A549 (cell line): ENCODE results near the gene ZNF680. TPM values are rescaled to one million over a fixed set of nuclear protein-coding genes. Genes with fewer than 3 reads are reported as not detected.

Experiments
- ATAC-seq, 2 experiments: fragments of 200-7000 bp in 1 of 2; fragments of >200 bp in 1 of 2; cut with Nextera tagmentation in 1 of 2; cut with Tn5 transposase in 1 of 2; 3 replicates each; pipeline versions ENCODE4 v1.8.0 to v1.9.1; 2018 to 2020; ENCODE audit warnings: mild to moderate bottlenecking in 1 of 2, moderate library complexity in 1 of 2
- CTCF ChIA-PET: fragments of 300-600 bp; sonication (Branson Sonifier 250); formaldehyde crosslinking; extraction: SDS; loops from one replicate; lab custom pipeline; 2021; ENCODE audit warnings: antibody characterized with exemption, inconsistent platforms; lab: Yijun Ruan, JAX
- POLR2A ChIA-PET: fragments of 350-600 bp; formaldehyde crosslinking; extraction: SDS; loops from one replicate; lab custom pipeline; 2021; ENCODE audit warnings: antibody characterized with exemption, inconsistent platforms; lab: Yijun Ruan, JAX
- DNase-seq, 2 experiments: peaks; one replicate each; pipeline versions ENCODE4 v3.0.0 to v3.0.0-alpha.2; 2011 to 2016; ENCODE audit warnings: low read depth in 1 of 2, low spot score in 1 of 2
- FAIRE-seq: peaks from 2 replicates; lab custom pipeline; 2011; peaks lifted over from hg19 to GRCh38; lab: Jason Lieb, UNC
- H3K27ac ChIP-seq, 2 experiments: fragments of >200 bp; sonication (Bioruptor Twin); formaldehyde crosslinking; 3 replicates each; pipeline ENCODE4 v1.5.1; 2016 to 2017
- H3K4me1 ChIP-seq: fragments of >200 bp; sonication (Bioruptor Twin); formaldehyde crosslinking; 3 replicates; pipeline ENCODE4 v1.6.1; 2016
- H3K4me2 ChIP-seq: fragments of >200 bp; sonication (Bioruptor Twin); formaldehyde crosslinking; 3 replicates; pipeline ENCODE4 v1.6.1; 2016
- H3K4me3 ChIP-seq: fragments of >200 bp; sonication (Bioruptor Twin); formaldehyde crosslinking; 3 replicates; pipeline ENCODE4 v1.5.1; 2016
- H3K9me3 ChIP-seq: fragments of >200 bp; sonication (Bioruptor Twin); formaldehyde crosslinking; 3 replicates; pipeline ENCODE4 v1.6.1; 2016
- BHLHE40 ChIP-seq: IDR thresholded peaks from 2 replicates; pipeline ENCODE4 v1.6.1; 2012; ENCODE audit warnings: low read depth, low read length, inconsistent platforms
- CBX8 ChIP-seq: fragments of 200-600 bp; sonication (generic); IDR thresholded peaks from 2 replicates; pipeline ENCODE4 v1.6.1; 2016
- CHD4 ChIP-seq: fragments of 200-600 bp; sonication (generic); IDR thresholded peaks from 2 replicates; pipeline ENCODE4 v1.6.1; 2016; ENCODE audit warnings: antibody characterized with exemption, mild to moderate bottlenecking, borderline replicate concordance
- EP300 ChIP-seq, 2 experiments: fragments of >200 bp; sonication (Bioruptor Twin); formaldehyde crosslinking; IDR thresholded peaks; 2 replicates in 1 of 2; 3 replicates in 1 of 2; pipeline ENCODE4 v1.6.1; 2016 to 2017
- ESRRA ChIP-seq: fragments of 150-350 bp; IDR thresholded peaks from 2 replicates; pipeline ENCODE4 v1.6.1; 2014; ENCODE audit warnings: mild to moderate bottlenecking, low read length, borderline replicate concordance
- FOSB ChIP-seq: fragments of 250-450 bp; sonication (Bioruptor Pico); IDR thresholded peaks from 2 replicates; pipeline ENCODE4 v1.5.0; 2020; ENCODE audit warnings: mild to moderate bottlenecking, moderate library complexity
- GATA3 ChIP-seq: IDR thresholded peaks from 2 replicates; pipeline ENCODE4 v1.6.1; 2012; ENCODE audit warnings: borderline replicate concordance
- HOXB5 ChIP-seq: fragments of 250-450 bp; sonication (Bioruptor Pico); IDR thresholded peaks from 2 replicates; pipeline ENCODE4 v1.5.0; 2020; ENCODE audit warnings: mild to moderate bottlenecking, moderate library complexity
- JUN ChIP-seq, 2 experiments: fragments of >200 bp; sonication (Bioruptor Twin); formaldehyde crosslinking; IDR thresholded peaks; 2 replicates in 1 of 2; 3 replicates in 1 of 2; pipeline ENCODE4 v1.6.1; 2016 to 2017
- JUNB ChIP-seq: fragments of >200 bp; sonication (Bioruptor Twin); formaldehyde crosslinking; IDR thresholded peaks from 2 replicates; pipeline ENCODE4 v1.6.1; 2016
- MAFK ChIP-seq: fragments of 450-650 bp; IDR thresholded peaks from 2 replicates; pipeline ENCODE4 v1.6.1; 2014; ENCODE audit not compliant: partially characterized antibody
- MAZ ChIP-seq: fragments of 150-350 bp; IDR thresholded peaks from 2 replicates; pipeline ENCODE4 v1.6.1; 2014; ENCODE audit warnings: antibody characterized with exemption, low read depth, low read length, borderline replicate concordance
- MYC ChIP-seq: IDR thresholded peaks from 2 replicates; pipeline ENCODE4 v1.6.1; 2012; ENCODE audit warnings: mild to moderate bottlenecking, inconsistent platforms, low read length, improper control_type of control experiment, borderline replicate concordance
- NFE2L2 ChIP-seq: fragments of 150-350 bp; conservative IDR thresholded peaks from 2 replicates; pipeline ENCODE4 v1.6.1; 2014; ENCODE audit warnings: low read length
- NR3C1 ChIP-seq: fragments of >200 bp; sonication (Bioruptor Twin); formaldehyde crosslinking; IDR thresholded peaks from 3 replicates; pipeline ENCODE4 v1.6.1; 2017
- POLR2A ChIP-seq: IDR thresholded peaks from 2 replicates; pipeline ENCODE4 v1.6.1; 2012; ENCODE audit warnings: mild to moderate bottlenecking, low read length
- POLR2AphosphoS2 ChIP-seq: conservative IDR thresholded peaks from 2 replicates; pipeline ENCODE4 v1.6.1; 2012; ENCODE audit warnings: low read length, improper control_type of control experiment, inconsistent platforms
- RCOR1 ChIP-seq: fragments of 150-350 bp; IDR thresholded peaks from 2 replicates; pipeline ENCODE4 v1.6.1; 2014; ENCODE audit warnings: antibody characterized with exemption, low read length, low read depth
- SREBF2 ChIP-seq: fragments of 450-650 bp; IDR thresholded peaks from 2 replicates; pipeline ENCODE4 v1.6.1; 2014; ENCODE audit warnings: mild to moderate bottlenecking, moderate library complexity
- TFCP2L1 ChIP-seq: fragments of 250-450 bp; sonication (Bioruptor Pico); IDR thresholded peaks from 2 replicates; pipeline ENCODE4 v1.5.0; 2021; ENCODE audit warnings: mild to moderate bottlenecking
- ZC3H11A ChIP-seq: fragments of 450-650 bp; IDR thresholded peaks from 2 replicates; pipeline ENCODE4 v1.6.1; 2014; ENCODE audit warnings: antibody characterized with exemption, mild to moderate bottlenecking
- ZSCAN20 ChIP-seq: fragments of 250-450 bp; sonication (Bioruptor Pico); IDR thresholded peaks from 2 replicates; pipeline ENCODE4 v1.8.0; 2022; ENCODE audit warnings: mild to moderate bottlenecking, moderate library complexity
- WGBS: methylation state at CpG from one replicate; pipeline ENCODE4 v1.1.6; 2017; ENCODE audit errors: missing lambda C conversion rate; 5-methylcytosine and 5-hydroxymethylcytosine counted together
- polyA plus RNA-seq, 4 experiments: library from polyadenylated mRNA; depleted of rRNA in 3 of 4; stranded (reverse); fragments of >200 nt; fragmentation: RNase III in 1 of 4; extraction: RNeasy Plus Mini Kit Qiagen cat#74134 plus additional on column Dnase treatment in 1 of 4; gene quantifications; 2 replicates in 3 of 4; 3 replicates in 1 of 4; pipeline ENCODE4 v1.2.3, GENCODE V29; 2011 to 2017
- TF ChIP-seq, protein P1 (sequence below): IDR thresholded peaks from 2 replicates; pipeline ENCODE4 v1.6.1; 2012
- TF ChIP-seq, protein P2 (sequence below): fragments of >200 bp; sonication (Bioruptor Twin); formaldehyde crosslinking; IDR thresholded peaks from 3 replicates; pipeline ENCODE4 v1.5.1; 2016
- TF ChIP-seq, protein P3 (sequence below): fragments of 250-450 bp; sonication (Bioruptor Pico); IDR thresholded peaks from 2 replicates; pipeline ENCODE4 v1.5.0; 2021; ENCODE audit warnings: mild to moderate bottlenecking, moderate library complexity, borderline replicate concordance
- TF ChIP-seq, protein P4 (sequence below): fragments of 150-350 bp; IDR thresholded peaks from 2 replicates; pipeline ENCODE4 v1.6.1; 2014; ENCODE audit warnings: low read depth, mild to moderate bottlenecking, low read length

The ZNF680 gene
- polyA plus RNA-seq, 2 of the 4 experiments (the other 2 are of a cell fraction): 4.6 to 6.6 TPM

DNA sequence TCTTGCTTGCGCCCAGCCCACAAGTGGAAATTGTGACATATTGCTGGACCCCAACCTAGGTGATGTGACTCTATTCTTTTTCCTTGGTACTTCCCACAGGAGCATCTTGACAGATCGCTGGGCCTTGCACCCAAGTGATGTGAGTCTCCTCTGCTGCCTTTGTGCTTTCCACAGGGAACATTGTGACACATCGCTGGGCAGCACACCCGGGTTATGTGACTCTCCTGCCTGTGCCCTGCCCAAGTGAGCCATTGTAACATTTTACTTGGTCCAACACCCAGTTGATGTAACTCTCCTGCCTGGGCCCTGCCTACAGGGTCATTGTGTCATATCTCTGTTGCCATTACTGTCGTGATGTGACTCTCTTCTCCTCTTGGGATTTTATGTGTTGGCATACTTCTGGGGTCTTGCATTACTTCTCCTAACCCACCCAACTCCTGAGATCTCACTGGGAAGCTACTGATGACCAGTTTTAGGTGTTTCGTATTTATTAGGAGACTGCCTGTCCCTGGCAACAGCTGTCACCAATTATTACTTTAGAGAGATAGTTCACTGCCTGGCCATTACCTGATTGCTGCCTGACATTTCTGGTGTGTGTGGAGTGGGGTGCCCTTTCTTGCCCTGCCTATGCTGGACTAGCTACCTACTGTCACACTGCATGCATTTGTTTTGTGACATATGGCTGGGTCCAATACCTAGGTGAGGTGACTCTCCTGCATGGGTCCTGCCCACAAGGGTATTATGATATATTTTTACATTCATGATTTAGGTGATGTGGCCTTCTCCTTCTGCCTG lies 45.4 kb upstream of the ZNF680 start (continued):
- TF ChIP-seq, protein P1, sequence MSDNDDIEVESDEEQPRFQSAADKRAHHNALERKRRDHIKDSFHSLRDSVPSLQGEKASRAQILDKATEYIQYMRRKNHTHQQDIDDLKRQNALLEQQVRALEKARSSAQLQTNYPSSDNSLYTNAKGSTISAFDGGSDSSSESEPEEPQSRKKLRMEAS: no peak

DNA sequence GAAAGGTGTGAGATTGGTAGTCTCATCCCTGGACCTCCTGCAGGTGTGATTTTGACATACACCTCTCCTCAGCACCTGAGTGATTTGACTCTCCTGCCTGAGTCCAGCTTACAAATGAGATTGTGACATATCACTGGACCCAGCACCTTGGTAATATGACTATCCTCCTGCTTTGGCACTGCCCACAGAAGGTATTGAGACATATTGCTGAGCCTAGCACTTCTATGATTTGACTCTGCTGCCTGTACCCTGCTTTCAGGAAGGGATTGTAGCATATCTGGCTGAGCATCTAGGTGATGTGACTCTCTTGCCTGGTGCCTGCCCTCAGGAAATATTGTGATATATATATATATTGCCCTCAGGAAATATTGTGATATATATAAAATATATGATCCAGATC lies 43.5 kb upstream of the ZNF680 start:
- H3K4me2 ChIP-seq: no peak overlapping the region
- FAIRE-seq (no peak), DNase-seq (no peak), ATAC-seq (no peak)
- no peak overlapping the region for H3K4me3 ChIP-seq
- POLR2A ChIA-PET: no interaction called here
- H3K27ac ChIP-seq: no peak overlapping the region
- H3K9me3 ChIP-seq: peaks cover 8% of the 10 kb centered on the region; the same call in 2 of the 3 replicates
- no peaks in the 10 kb centered on the region for H3K4me1 ChIP-seq
- TF ChIP-seq BHLHE40 (no peak), MAFK (peak; percentile 20)
- CTCF ChIA-PET: no interaction called here

DNA sequence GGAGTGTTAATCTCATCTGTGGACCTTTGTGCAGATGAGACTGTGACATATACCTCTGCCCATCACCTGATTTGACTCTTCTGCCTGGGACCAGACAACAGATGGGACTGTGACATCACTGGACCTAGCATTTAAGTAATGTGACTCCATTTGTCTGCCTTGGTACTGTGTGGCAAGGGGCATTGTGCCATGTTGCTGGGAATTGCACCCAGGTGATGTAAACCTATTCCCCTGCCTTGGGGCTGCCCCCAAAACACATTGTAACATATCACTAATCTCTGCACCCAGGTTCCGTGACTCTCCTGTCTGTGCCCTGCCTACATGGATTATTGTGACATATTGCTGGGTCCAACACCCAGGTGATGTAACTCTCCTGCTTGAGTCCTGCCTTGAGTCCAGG lies 40.4 kb upstream of the ZNF680 start:
- no peak overlapping the region for H3K27ac ChIP-seq
- TF ChIP-seq, protein P2, sequence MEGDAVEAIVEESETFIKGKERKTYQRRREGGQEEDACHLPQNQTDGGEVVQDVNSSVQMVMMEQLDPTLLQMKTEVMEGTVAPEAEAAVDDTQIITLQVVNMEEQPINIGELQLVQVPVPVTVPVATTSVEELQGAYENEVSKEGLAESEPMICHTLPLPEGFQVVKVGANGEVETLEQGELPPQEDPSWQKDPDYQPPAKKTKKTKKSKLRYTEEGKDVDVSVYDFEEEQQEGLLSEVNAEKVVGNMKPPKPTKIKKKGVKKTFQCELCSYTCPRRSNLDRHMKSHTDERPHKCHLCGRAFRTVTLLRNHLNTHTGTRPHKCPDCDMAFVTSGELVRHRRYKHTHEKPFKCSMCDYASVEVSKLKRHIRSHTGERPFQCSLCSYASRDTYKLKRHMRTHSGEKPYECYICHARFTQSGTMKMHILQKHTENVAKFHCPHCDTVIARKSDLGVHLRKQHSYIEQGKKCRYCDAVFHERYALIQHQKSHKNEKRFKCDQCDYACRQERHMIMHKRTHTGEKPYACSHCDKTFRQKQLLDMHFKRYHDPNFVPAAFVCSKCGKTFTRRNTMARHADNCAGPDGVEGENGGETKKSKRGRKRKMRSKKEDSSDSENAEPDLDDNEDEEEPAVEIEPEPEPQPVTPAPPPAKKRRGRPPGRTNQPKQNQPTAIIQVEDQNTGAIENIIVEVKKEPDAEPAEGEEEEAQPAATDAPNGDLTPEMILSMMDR: no peak
- H3K9me3 ChIP-seq: peaks cover 11% of the 10 kb centered on the region
- WGBS: 23% methylated on average over 1 of the region's 1 CpG
- FAIRE-seq (no peak), DNase-seq (no peak), ATAC-seq (no peak)
- POLR2A ChIA-PET: no interaction called here
- CTCF ChIA-PET: no interaction called here
- no peak overlapping the region for H3K4me3 ChIP-seq
- H3K4me1 ChIP-seq: no peaks in the 10 kb centered on the region
- H3K4me2 ChIP-seq: no peak overlapping the region

DNA sequence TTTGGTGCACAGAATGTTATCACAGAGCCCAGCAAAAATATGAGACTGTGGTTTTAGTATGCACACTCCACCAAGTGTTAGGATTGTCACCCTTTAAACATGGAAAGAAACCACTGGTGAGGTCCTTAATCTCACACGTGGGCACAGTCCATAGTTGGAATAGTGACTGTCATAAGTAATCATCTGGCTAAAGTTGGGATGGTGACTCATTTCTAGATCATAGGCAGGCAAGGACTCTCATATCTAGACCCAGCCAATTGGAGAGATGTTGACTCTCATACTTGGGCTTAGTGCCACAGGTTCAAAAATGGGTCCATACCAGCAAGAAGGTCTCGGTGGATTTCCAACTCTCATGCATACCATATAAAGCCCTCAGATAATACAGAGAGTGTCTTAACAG lies 39.6 kb upstream of the ZNF680 start:
- peaks cover 11% of the 10 kb centered on the region for H3K9me3 ChIP-seq
- ChIA-PET CTCF (no interaction called here), POLR2A (no interaction called here)
- no peak overlapping the region for H3K4me2 ChIP-seq
- no peak overlapping the region for H3K27ac ChIP-seq
- ATAC-seq: no peak
- TF ChIP-seq MAZ: no peak
- no peak for TF ChIP-seq POLR2AphosphoS2
- TF ChIP-seq GATA3: no peak
- TF ChIP-seq HOXB5: no peak
- TF ChIP-seq EP300 (IDR thresholded peaks at IDR 0.05): no peak
- no peak for TF ChIP-seq RCOR1
- no peak for TF ChIP-seq POLR2A
- TF ChIP-seq FOSB (CRISPR knock-in tag): no peak
- no peak for TF ChIP-seq MYC
- TF ChIP-seq CHD4: no peak
- no peak for TF ChIP-seq ZC3H11A
- H3K4me3 ChIP-seq: no peak overlapping the region
- DNase-seq: no peak
- 7% methylated on average over 2 of the region's 2 CpGs for WGBS
- no peak for FAIRE-seq
- no peaks in the 10 kb centered on the region for H3K4me1 ChIP-seq

DNA sequence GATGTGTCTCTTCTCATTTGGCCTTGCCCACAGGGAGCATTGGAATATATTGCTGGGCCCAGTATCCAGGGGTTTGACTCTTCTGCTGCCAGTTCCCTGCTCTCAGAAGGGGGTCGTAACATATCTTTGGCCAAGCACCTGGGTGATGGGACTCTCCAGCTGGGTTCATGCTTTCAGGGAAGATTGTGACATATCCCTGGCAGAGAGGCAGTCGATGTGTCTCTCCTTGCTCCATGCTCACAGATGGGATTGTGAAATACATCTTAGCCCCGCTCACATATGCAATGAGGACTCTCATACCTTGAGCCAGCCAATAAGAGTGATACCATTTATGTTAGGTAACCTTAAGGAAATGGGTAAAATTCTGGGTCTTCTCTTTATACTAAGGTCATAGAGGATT lies 39.2 kb upstream of the ZNF680 start:
- 0% methylated on average over 3 of the region's 3 CpGs for WGBS
- no peaks in the 10 kb centered on the region for H3K4me1 ChIP-seq
- DNase-seq (no peak), FAIRE-seq (no peak), ATAC-seq (no peak)
- H3K27ac ChIP-seq: no peak overlapping the region
- H3K9me3 ChIP-seq: peaks cover 11% of the 10 kb centered on the region
- CTCF ChIA-PET: interaction anchor here (0.5 kb wide), 1 partner anchor 1410 kb away, joined by 3 read pairs; no protein-coding TSS in a partner anchor
- no peak for TF ChIP-seq NFE2L2
- no peak for TF ChIP-seq NR3C1
- no peak for TF ChIP-seq ESRRA
- no peak for TF ChIP-seq POLR2AphosphoS2
- TF ChIP-seq ZSCAN20 (CRISPR knock-in tag): no peak
- TF ChIP-seq, protein P3, sequence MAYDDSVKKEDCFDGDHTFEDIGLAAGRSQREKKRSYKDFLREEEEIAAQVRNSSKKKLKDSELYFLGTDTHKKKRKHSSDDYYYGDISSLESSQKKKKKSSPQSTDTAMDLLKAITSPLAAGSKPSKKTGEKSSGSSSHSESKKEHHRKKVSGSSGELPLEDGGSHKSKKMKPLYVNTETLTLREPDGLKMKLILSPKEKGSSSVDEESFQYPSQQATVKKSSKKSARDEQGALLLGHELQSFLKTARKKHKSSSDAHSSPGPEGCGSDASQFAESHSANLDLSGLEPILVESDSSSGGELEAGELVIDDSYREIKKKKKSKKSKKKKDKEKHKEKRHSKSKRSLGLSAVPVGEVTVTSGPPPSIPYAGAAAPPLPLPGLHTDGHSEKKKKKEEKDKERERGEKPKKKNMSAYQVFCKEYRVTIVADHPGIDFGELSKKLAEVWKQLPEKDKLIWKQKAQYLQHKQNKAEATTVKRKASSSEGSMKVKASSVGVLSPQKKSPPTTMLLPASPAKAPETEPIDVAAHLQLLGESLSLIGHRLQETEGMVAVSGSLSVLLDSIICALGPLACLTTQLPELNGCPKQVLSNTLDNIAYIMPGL: no peak
- TF ChIP-seq CBX8: no peak
- TF ChIP-seq SREBF2: no peak
- no peak for TF ChIP-seq JUN (IDR thresholded peaks at IDR 0.05)
- TF ChIP-seq MAFK: no peak
- TF ChIP-seq JUNB: no peak
- no peak for TF ChIP-seq TFCP2L1 (CRISPR knock-in tag)
- no peak for TF ChIP-seq ZC3H11A
- TF ChIP-seq, protein P4, sequence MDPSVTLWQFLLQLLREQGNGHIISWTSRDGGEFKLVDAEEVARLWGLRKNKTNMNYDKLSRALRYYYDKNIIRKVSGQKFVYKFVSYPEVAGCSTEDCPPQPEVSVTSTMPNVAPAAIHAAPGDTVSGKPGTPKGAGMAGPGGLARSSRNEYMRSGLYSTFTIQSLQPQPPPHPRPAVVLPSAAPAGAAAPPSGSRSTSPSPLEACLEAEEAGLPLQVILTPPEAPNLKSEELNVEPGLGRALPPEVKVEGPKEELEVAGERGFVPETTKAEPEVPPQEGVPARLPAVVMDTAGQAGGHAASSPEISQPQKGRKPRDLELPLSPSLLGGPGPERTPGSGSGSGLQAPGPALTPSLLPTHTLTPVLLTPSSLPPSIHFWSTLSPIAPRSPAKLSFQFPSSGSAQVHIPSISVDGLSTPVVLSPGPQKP: no peak
- POLR2A ChIA-PET: no interaction called here
- no peak overlapping the region for H3K4me3 ChIP-seq
- H3K4me2 ChIP-seq: no peak overlapping the region
